GM21717 (cell line): ENCODE results near the gene CDH13.

Source experiments
- ATAC-seq: cut with Tn5 transposase; IDR thresholded peaks from one replicate; pipeline ENCODE4 v1.9.1; 2021; ENCODE audit warnings: mild to moderate bottlenecking, moderate library complexity; ENCODE audit not compliant: unreplicated experiment

CDH13 gene

DNA sequence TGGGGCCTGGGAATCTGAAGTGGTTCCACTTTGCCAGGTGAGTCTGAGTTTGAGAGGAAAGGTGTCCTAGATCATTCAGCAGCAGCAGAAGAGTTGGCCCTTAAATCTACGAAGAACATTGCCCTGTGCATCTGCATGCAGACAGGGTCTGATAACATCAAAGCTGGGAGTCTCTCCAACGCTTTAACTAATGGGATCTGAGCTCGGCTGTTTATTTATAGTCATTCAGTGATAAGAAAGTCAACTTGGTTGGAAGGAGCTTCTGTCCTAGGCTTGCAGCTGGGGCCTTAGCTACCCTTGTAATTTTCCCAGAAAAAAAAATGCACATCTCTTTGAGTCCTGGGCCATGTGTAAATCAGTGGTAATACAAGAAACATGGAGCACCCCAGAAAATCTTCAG is 763.0 kb downstream of the CDH13 start:
- ATAC-seq: no peak

DNA sequence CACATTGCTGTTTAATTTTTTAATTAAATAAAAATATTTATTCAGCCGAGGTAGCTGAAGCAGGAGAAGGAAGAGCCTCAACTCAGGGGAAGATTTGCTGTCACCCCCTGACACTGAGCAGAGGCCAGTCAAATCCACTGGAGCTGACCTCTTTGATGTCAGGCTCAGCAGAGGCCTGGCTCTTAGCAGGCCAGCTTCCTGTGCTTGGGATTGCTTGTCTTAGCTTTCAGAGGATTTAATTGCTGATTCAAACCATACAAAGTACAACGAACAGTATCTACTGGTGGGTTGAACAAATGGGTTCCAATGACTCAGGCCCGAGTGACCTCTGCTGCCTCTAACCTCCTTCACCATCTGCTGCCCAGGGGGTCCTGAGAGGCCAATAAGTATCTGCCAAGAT is 764.0 kb downstream of the CDH13 start:
- ATAC-seq: no peak

DNA sequence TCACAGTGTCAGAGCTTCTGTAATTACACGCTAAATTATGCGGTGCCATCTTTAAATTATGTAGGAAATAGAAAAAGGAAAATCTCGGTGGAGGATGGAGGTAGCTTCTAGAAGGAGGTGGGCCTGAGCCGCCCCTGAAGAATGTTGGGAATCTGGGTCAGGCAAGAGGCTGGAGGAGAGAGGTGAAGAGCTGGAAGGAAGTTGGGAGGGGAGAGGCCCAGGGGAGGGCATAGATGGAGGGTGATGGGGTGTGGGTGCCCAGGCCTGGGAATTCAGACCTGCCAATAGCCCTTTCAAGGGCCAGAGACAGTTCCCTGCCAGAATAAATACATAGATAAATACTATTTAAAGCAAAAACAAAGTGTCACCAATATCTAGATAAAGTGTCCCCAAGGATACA is 766.0 kb downstream of the CDH13 start:
- no peak for ATAC-seq

DNA sequence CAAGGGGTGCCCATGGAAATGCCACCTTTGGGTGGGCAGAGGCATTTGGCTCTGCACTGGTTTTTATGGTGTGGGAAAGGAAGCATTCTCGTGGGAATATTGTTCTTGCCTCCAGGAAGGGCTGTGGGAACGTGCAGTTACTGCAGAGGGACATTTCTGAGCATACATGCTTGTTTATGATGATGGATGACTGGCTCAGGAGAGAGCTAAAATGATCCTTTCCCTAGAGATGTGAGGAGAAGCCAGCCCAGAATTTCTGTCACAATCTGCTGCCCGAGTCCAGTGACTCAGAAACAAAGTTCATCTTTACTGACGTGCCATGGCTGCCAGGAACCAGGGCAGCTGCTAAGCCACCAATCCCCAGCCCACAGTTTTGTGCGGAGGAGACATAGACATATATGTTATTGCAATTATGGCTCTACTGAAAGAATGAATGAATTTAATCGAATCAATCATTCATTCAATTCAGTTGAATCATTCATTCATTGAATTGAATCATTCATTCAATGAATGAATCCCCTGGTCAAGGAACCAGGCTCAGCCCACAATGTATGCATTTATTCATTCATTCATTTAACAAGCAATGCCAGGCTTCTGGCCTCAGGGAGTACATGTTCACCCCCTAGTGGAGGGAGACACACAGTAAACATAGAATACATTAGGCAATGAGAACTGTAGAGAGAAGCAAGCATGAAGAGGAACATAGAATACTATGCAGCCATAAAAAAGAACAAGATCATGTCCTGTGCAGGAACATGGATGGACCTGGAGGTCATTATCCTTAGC is 766.6 kb downstream of the CDH13 start:
- ATAC-seq: no peak

GRCh38 chr16:83397601-83398291 is 771.0 kb downstream of the CDH13 start:
- no peak for ATAC-seq

- no peak for ATAC-seq
These were observed 773.5 kb downstream of the CDH13 start for GRCh38 chr16:83400234-83400633.

DNA sequence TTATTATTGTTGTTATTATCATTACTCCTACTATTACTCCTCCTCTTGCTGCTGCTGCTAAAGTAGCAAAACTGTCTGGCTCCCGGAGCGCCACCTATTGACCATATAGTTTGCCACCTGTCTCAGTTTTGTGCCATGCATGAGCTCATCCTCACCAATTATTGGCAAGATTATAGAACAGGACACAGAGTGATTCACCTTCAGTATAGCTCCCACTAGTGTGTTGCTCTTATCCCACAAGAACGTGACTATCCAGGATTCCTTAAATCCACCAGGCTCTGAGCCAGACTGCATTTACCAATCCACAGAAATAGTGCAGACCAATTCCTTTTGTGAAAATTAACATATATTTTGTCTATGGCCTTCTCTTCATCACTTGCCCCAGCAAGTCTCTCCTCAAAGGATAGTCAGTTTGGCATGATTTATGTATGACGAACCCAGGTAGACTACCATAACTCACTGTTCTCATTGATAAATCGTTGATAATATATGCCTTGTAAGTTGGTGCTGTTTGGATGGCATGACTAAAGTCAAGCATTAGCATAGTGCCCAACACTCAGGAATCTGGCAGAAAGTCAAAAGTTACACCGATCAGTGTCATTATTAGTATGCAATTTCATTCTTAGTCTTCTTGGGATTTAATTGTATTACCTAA is 775.5 kb downstream of the CDH13 start:
- no peak for ATAC-seq

GRCh38 chr16:83402967-83403366 is 776.2 kb downstream of the CDH13 start:
- ATAC-seq: no peak

DNA sequence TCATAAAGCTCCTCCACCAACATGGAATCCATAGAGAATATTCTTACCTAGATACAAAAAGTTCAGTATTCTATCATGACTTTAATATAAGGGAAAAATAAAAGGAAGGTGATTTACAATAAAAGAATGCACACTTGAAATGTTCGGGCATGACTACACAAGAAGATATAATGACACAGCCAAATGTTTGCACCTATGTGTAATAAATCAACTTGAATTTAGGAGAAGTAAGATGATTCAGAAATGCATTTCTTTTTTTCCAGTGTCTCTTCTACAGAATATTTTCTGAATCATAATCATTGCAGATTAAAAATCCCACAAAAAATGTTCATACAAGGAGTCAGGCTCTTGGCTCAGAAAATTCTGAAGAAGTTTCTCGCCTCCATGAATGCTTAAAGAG is 777.0 kb downstream of the CDH13 start:
- ATAC-seq: no peak

DNA sequence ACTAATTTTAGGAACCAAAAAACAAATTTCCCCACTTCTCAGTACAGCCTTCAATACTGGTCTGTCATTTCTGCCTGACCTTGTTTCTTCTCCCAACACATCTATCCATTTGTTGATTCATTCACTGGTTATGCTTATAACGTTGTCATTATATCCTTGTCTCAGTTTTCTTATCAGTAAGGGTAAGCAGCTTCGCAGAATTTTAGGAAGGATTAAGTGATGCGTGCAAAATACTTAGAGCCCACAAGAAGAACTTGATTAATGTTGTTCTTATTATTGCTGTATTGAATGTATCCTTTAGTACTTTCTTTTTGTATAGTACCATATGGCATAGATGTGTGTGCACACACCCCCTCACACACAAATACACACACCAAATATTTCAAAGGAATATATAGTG is 777.5 kb downstream of the CDH13 start:
- ATAC-seq: no peak

DNA sequence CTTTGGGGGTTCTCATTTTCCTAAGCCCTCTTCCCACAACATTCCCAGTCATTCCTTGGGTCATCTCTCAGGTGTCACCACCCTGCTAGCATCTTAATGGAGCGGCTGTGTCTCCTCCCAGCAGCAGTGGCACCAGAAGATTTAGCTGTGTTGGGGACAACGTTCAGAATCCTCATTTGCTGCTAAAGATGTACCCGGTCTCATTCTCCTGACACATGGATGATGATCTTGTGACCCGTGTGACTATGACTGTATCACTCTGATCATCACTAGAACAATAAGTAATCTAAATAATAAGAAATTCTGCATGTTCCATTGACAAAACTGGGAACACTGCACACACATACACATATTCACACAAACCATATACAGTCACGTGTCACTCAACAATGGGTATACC is 781.2 kb downstream of the CDH13 start:
- ATAC-seq: no peak

GRCh38 chr16:83409347-83409746 is 782.6 kb downstream of the CDH13 start:
- ATAC-seq: no peak

- ATAC-seq: no peak
These were observed 791.8 kb downstream of the CDH13 start for GRCh38 chr16:83418565-83418964.

DNA sequence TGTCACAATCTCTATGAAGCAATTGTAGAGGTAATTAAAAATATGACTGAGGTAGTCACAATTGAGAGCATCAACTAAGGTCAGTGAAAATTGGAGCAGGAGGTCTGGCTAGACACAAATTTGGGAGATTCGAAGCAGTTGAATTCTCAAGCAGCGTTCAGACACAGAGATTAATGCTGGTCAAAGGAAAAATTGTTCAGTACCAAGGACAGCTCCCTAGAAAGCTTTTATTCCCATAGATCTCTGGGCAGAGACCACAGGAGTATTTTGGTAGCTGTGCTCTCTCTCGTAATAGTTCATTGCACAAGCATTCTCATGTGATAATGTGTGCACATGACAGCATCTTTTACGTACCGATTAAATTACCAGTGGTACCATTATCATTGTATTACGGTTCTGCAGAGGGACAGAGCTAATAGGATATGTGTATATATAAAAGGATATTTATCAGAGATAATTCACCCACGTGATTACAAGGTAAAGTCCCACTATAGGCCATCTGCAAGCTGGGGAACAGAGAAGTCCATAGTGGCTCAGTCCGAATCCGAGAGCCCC is 793.5 kb downstream of the CDH13 start:
- no peak for ATAC-seq

GRCh38 chr16:83433201-83433600 is 806.4 kb downstream of the CDH13 start:
- ATAC-seq: no peak

GRCh38 chr16:83437036-83437435 is 810.3 kb downstream of the CDH13 start:
- no peak for ATAC-seq

- ATAC-seq: no peak
These were observed 811.6 kb downstream of the CDH13 start for GRCh38 chr16:83438326-83438725.

DNA sequence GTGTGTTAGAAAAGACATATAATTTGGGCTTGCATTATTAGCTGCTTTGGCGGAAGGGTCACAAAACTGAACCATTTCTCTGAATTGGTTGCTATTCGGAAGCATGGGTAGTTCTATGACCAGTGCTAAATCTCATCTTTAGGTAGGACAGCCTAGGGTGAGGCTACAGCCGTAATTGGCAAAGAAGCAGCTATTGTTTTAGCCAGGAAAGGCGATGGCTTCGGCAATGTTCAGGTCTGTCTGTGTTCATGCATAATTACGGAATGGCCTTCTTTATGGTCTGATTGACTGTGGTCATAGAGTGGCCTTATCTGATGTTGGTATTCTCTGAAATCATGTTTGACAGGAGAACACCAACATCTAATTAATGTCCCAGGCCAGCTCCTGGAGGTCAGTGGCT is 812.6 kb downstream of the CDH13 start:
- ATAC-seq: no peak

GRCh38 chr16:83441517-83441916 is 814.7 kb downstream of the CDH13 start:
- ATAC-seq: no peak

GRCh38 chr16:83443972-83444371 is 817.2 kb downstream of the CDH13 start:
- no peak for ATAC-seq

- ATAC-seq: no peak
These were observed 820.8 kb downstream of the CDH13 start for GRCh38 chr16:83447560-83447959.

DNA sequence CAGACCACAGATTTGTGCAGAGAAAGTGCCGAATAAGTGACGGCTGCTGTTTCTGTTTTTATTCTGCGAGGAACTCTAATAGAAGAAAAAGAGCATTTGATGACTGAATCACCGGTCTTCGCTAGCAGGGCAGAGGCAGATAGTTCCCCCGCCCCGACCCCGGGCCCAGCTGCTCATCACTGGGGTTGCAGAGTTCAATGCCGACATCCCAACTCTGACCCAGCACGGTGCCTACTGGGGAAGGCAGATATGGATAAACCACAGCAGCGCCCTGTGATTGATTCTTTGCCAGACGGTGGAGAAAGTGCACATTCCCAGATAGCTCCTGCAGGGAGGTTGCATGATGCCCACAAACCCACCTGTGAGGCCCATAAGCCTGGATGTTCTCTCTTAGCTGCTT is 823.1 kb downstream of the CDH13 start:
- no peak for ATAC-seq
